GM15510 (cell line): ENCODE results near the gene NOD2.

Experiments
- POLR2A ChIP-seq: IDR thresholded peaks from 3 replicates; pipeline ENCODE4 v1.6.1; 2011; ENCODE audit warnings: borderline replicate concordance; ENCODE audit not compliant: insufficient read length; ENCODE audit errors: extremely low read depth

Gene NOD2

GRCh38 chr16:50679676-50680555, 13.5 kb upstream of the NOD2 start:
- no peak for TF ChIP-seq POLR2A

- no peak for TF ChIP-seq POLR2A
Observed at GRCh38 chr16:50680556-50680893, 12.9 kb upstream of the NOD2 start.

- TF ChIP-seq POLR2A = peak; percentile 53
Observed at GRCh38 chr16:50681021-50681885, 12.2 kb upstream of the NOD2 start, which contains the start of gene SNX20. Gene SNX20 (minus strand): TSS chr16:50681312. CDS start chr16:50677526, 3,786 bp downstream.

- peak; percentile 33 for TF ChIP-seq POLR2A
Observed at GRCh38 chr16:50683689-50684374, 9.6 kb upstream of the NOD2 start.

- no peak for TF ChIP-seq POLR2A
Observed at GRCh38 chr16:50684823-50685461, 8.5 kb upstream of the NOD2 start.

GRCh38 chr16:50685462-50686063, 7.8 kb upstream of the NOD2 start:
- TF ChIP-seq POLR2A = no peak

GRCh38 chr16:50688083-50688482, 5.3 kb upstream of the NOD2 start:
- no peak for TF ChIP-seq POLR2A

GRCh38 chr16:50688867-50689266, 4.5 kb upstream of the NOD2 start:
- TF ChIP-seq POLR2A = no peak

GRCh38 chr16:50690177-50690576, 3.2 kb upstream of the NOD2 start:
- no peak for TF ChIP-seq POLR2A

GRCh38 chr16:50692644-50692998, 785 bp upstream of the NOD2 start:
- TF ChIP-seq POLR2A = no peak

- TF ChIP-seq POLR2A = no peak
Observed at GRCh38 chr16:50694206-50694605, 800 bp downstream of the NOD2 start.

GRCh38 chr16:50695017-50696000, 1.9 kb downstream of the NOD2 start:
- no peak for TF ChIP-seq POLR2A

- TF ChIP-seq POLR2A = no peak
Observed at GRCh38 chr16:50696126-50696525, 2.7 kb downstream of the NOD2 start.
